Ovary (tissue), 3 donors: ENCODE results near the gene LRRC15.

Source experiments
- POLR2A ChIP-seq: fragments of 450-650 bp; IDR thresholded peaks from one replicate; pipeline ENCODE4 v1.6.1; 2017; ENCODE audit warnings: antibody characterized with exemption, mild to moderate bottlenecking, moderate library complexity
- TF ChIP-seq, protein P1 (sequence below), 3 donors: fragments of 450-650 bp in 2 of 3; fragments of 200-600 bp in 1 of 3; IDR thresholded peaks; one replicate each; pipeline versions ENCODE4 v1.5.1 to v1.8.0; 2016 to 2022; ENCODE audit warnings: antibody characterized with exemption in 3 of 3, mild to moderate bottlenecking in 1 of 3
- donor health status: DM: no; HTN: no; CAD: no.

DNA sequence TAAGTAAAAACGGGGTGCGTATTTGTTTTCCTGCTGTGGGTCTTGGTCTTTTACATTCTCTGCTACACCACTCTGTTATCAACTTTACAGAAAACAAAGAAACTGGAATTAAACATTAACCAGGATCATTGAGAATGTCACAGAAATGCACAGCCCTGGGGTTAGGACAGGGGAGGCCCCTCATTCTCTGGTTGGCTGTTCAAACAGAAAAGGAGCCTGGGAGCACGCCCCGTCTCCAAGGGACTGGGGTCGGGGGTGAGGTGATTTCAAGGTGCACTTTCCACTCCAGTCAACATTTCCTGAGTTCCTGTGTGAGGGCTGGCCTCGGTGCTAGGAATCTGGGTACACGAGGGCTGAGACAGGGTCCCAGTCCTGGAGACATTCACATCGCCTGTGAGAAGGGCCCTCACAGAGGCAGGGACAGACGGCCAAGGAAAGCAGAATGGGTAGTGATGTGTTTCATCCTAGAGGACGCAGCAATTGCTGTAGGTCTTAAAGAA, 48.7 kb downstream of the LRRC15 start:
- TF ChIP-seq, protein P1, sequence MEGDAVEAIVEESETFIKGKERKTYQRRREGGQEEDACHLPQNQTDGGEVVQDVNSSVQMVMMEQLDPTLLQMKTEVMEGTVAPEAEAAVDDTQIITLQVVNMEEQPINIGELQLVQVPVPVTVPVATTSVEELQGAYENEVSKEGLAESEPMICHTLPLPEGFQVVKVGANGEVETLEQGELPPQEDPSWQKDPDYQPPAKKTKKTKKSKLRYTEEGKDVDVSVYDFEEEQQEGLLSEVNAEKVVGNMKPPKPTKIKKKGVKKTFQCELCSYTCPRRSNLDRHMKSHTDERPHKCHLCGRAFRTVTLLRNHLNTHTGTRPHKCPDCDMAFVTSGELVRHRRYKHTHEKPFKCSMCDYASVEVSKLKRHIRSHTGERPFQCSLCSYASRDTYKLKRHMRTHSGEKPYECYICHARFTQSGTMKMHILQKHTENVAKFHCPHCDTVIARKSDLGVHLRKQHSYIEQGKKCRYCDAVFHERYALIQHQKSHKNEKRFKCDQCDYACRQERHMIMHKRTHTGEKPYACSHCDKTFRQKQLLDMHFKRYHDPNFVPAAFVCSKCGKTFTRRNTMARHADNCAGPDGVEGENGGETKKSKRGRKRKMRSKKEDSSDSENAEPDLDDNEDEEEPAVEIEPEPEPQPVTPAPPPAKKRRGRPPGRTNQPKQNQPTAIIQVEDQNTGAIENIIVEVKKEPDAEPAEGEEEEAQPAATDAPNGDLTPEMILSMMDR (IDR thresholded peaks at IDR 0.05): no peak
- no peak for TF ChIP-seq POLR2A
